Stomach (tissue), 4 donors: ENCODE data around the gene ANO5.

Experiments used
- EP300 ChIP-seq: sonication (generic); formaldehyde crosslinking; IDR thresholded peaks from one replicate; pipeline ENCODE4 v1.6.1; 2017; ENCODE audit warnings: antibody characterized with exemption
- POLR2A ChIP-seq, 4 donors: fragments of 450-650 bp; IDR thresholded peaks; one replicate each; pipeline ENCODE4 v1.6.1; 2016; ENCODE audit warnings: antibody characterized with exemption in 4 of 4, control low read depth in 2 of 4, mild to moderate bottlenecking in 1 of 4, moderate library complexity in 1 of 4
- POLR2AphosphoS5 ChIP-seq, 3 donors: sonication (generic); formaldehyde crosslinking; IDR thresholded peaks; one replicate each; pipeline ENCODE4 v1.6.1; 2016; ENCODE audit warnings: antibody characterized with exemption in 3 of 3
- TF ChIP-seq, protein P1 (sequence below), 7 experiments: fragments of 450-650 bp in 4 of 7; fragments of 200-600 bp in 3 of 7; sonication (generic) in 3 of 7; IDR thresholded peaks; one replicate each; pipeline ENCODE4 v1.5.1; 2016 to 2019; ENCODE audit warnings: antibody characterized with exemption in 7 of 7, control low read depth in 2 of 7, mild to moderate bottlenecking in 1 of 7

DNA sequence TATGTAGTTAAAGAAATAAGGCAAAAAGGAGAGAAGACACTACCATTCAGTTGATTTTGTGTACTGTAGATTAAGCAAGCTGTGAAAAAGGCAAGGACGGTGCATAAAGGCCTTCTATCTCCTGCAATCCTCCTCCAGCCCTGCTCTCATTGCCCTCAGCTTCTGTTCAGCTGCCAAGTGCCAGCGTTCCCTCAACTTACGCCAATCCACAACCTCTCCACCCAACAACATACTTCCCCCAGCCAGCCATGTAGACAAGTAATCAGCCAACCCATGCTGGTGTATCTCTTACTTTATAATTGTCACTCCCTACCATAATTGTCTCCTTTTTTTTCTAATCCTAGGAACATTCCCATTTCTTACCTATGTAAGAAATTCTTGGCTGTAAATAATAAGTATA is 30.1 kb upstream of the ANO5 start:
- TF ChIP-seq, protein P1, sequence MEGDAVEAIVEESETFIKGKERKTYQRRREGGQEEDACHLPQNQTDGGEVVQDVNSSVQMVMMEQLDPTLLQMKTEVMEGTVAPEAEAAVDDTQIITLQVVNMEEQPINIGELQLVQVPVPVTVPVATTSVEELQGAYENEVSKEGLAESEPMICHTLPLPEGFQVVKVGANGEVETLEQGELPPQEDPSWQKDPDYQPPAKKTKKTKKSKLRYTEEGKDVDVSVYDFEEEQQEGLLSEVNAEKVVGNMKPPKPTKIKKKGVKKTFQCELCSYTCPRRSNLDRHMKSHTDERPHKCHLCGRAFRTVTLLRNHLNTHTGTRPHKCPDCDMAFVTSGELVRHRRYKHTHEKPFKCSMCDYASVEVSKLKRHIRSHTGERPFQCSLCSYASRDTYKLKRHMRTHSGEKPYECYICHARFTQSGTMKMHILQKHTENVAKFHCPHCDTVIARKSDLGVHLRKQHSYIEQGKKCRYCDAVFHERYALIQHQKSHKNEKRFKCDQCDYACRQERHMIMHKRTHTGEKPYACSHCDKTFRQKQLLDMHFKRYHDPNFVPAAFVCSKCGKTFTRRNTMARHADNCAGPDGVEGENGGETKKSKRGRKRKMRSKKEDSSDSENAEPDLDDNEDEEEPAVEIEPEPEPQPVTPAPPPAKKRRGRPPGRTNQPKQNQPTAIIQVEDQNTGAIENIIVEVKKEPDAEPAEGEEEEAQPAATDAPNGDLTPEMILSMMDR (IDR thresholded peaks at IDR 0.05) = no peak
- TF ChIP-seq EP300 = no peak
- no peak for TF ChIP-seq POLR2A (IDR thresholded peaks at IDR 0.05)
- no peak for TF ChIP-seq POLR2AphosphoS5 (IDR thresholded peaks at IDR 0.05)
